ENCODE results near the gene PIAS4. TPM values are rescaled to one million over a fixed set of nuclear protein-coding genes. Genes with fewer than 3 reads are reported as not detected.

Gene PIAS4
- total and polyA plus RNA-seq, 2 donors (not counting 3 experiments of a cell fraction or from before 2014, with no cell fraction given), result 26.2 to 46.2 TPM

GRCh38 chr19:4038057-4038456 is 30.5 kb downstream of the PIAS4 start:
- Histone ChIP-seq H3K27ac (ENCODE audit: insufficient read depth, low read depth, low read length) (no peak overlapping the region), H4K20me1 (replicated peaks; ENCODE audit: control insufficient read depth, extremely low read depth, insufficient read depth, low read length) (no peaks in the 10 kb centered on the region), H3K4me1 (ENCODE audit: control insufficient read depth, extremely low read depth, insufficient read depth, low read length) (no peaks in the 10 kb centered on the region), H3K27me3 (ENCODE audit: control insufficient read depth in 2 of 2, insufficient read depth in 2 of 2, low read length in 2 of 2) (no peaks in the 10 kb centered on the region), H3K4me3 (replicated peaks in 1 of 3; ENCODE audit: insufficient read depth in 1 of 3, low read depth in 1 of 3, low read length in 3 of 3) (no peak overlapping the region), H3K36me3 (ENCODE audit: control insufficient read depth in 2 of 2, extremely low read depth in 1 of 2, insufficient read depth in 2 of 2, low read length in 2 of 2) (peaks cover 4 to 27% of the 10 kb centered on the region in 2 experiments), H3K9me3 (replicated peaks; ENCODE audit: control insufficient read depth, insufficient read depth, low read length) (no peaks in the 10 kb centered on the region), H3K9me1 (replicated peaks; ENCODE audit: control insufficient read depth, extremely low read depth, insufficient read depth, low read length) (no peaks in the 10 kb centered on the region), H3K79me2 (ENCODE audit: control insufficient read depth, insufficient read depth, low read length) (peaks cover 2% of the 10 kb centered on the region), H3K9ac (replicated peaks; ENCODE audit: extremely low read depth, insufficient read depth, low read length) (no peak overlapping the region), H3K4me2 (ENCODE audit: insufficient read depth, low read length) (no peak overlapping the region), H2AFZ (ENCODE audit: low read depth, low read length) (no peak overlapping the region)
- DNase-seq (ENCODE audit: low read depth, low spot score), result no peak
- ChIA-PET CTCF (no interaction called here), POLR2A (no interaction called here)
- intact Hi-C loops (cut with micrococcal nuclease), result no loop called here
- BruUV-seq (replicated peaks), result no TSS peak
- FAIRE-seq, result no peak
- dilution Hi-C loops (cut with MboI; ENCODE audit: extremely low pct_ligation_motif_present, low sequenced_read_pairs), result no loop called here
- TF ChIP-seq EZH2 (IDR thresholded peaks at IDR 0.05; ENCODE audit: borderline replicate concordance, low read depth, low read length, severe bottlenecking) (no peak), GATA2 (IDR thresholded peaks at IDR 0.05; ENCODE audit: insufficient read depth, insufficient read length, low read depth, low read length) (no peak), CTCF (IDR thresholded peaks at IDR 0.05; ENCODE audit: extremely low read depth in 1 of 2, insufficient read depth in 1 of 2, low read depth in 1 of 2, low read length in 2 of 2) (no peak), MAX (IDR thresholded peaks at IDR 0.05; ENCODE audit: insufficient read depth, insufficient read length) (no peak), POLR2AphosphoS5 (IDR thresholded peaks at IDR 0.05; ENCODE audit: insufficient read depth, low read depth, low read length) (no peak), POLR2A (IDR thresholded peaks at IDR 0.05; ENCODE audit: low read depth, low read length) (no peak), JUN (IDR thresholded peaks at IDR 0.05; ENCODE audit: borderline replicate concordance, insufficient read depth, insufficient read length, low read depth) (no peak), FOS (IDR thresholded peaks at IDR 0.05; ENCODE audit: borderline replicate concordance, insufficient read depth, low read length) (no peak), MYC (IDR thresholded peaks at IDR 0.05; ENCODE audit: low read depth, low read length) (no peak)
